ENCODE data around the gene C6orf58.

The C6orf58 gene

GRCh38 chr6:127576874-127577273, at the start of gene C6orf58:
Gene C6orf58 (plus strand): TSS chr6:127577174. CDS start chr6:127577186, 12 bp downstream.
- no peak for DNase-seq

GRCh38 chr6:127533011-127533410, 44.0 kb upstream of the C6orf58 start:
- DNase-seq = no peak

GRCh38 chr6:127533736-127534135, 43.2 kb upstream of the C6orf58 start:
- no peak for DNase-seq

- no peak for DNase-seq
Measured at GRCh38 chr6:127538750-127539264, 38.2 kb upstream of the C6orf58 start.

- peak; percentile 2 to 6 for DNase-seq
Measured at GRCh38 chr6:127539272-127539671, 37.7 kb upstream of the C6orf58 start.

- DNase-seq = no peak
Measured at GRCh38 chr6:127547215-127547614, 29.8 kb upstream of the C6orf58 start.

GRCh38 chr6:127547904-127548649, 28.9 kb upstream of the C6orf58 start:
- no peak for DNase-seq

- no peak for DNase-seq
Measured at GRCh38 chr6:127550403-127550802, 26.6 kb upstream of the C6orf58 start.

GRCh38 chr6:127554435-127555006, 22.5 kb upstream of the C6orf58 start:
- peak; percentile 35 to 54 for DNase-seq

GRCh38 chr6:127561660-127562059, 15.3 kb upstream of the C6orf58 start:
- no peak for DNase-seq

- DNase-seq = no peak
Measured at GRCh38 chr6:127564761-127565160, 12.2 kb upstream of the C6orf58 start.

GRCh38 chr6:127566119-127566518, 10.9 kb upstream of the C6orf58 start:
- DNase-seq = no peak

GRCh38 chr6:127566651-127567050, 10.3 kb upstream of the C6orf58 start:
- no peak for DNase-seq

GRCh38 chr6:127567476-127567875, 9.5 kb upstream of the C6orf58 start:
- no peak for DNase-seq

- DNase-seq = no peak
Measured at GRCh38 chr6:127570739-127571389, 6.1 kb upstream of the C6orf58 start.

GRCh38 chr6:127578900-127579299, 1.9 kb downstream of the C6orf58 start:
- DNase-seq = no peak

- no peak for DNase-seq
Measured at GRCh38 chr6:127581576-127581975, 4.6 kb downstream of the C6orf58 start.

- DNase-seq = no peak
Measured at GRCh38 chr6:127582777-127583462, 5.9 kb downstream of the C6orf58 start.

- no peak for DNase-seq
Measured at GRCh38 chr6:127585123-127585522, 8.1 kb downstream of the C6orf58 start.

GRCh38 chr6:127586372-127586771, 9.4 kb downstream of the C6orf58 start:
- DNase-seq = no peak

GRCh38 chr6:127587875-127588274, 10.9 kb downstream of the C6orf58 start:
- no peak for DNase-seq

GRCh38 chr6:127589135-127589534, 12.2 kb downstream of the C6orf58 start:
- no peak for DNase-seq

GRCh38 chr6:127590344-127590743, 13.4 kb downstream of the C6orf58 start:
- DNase-seq = no peak

Data from SHP77 (cell line).